GM23338 (cell line): Measurements from ENCODE around the gene OPRL1. TPM values are rescaled to one million over a fixed set of nuclear protein-coding genes. Genes with fewer than 3 reads are reported as not detected.

ENCODE experiments used
- ATAC-seq: fragments of 200-7000 bp; cut with Tn5 transposase; 3 replicates; pipeline ENCODE4 v1.9.1; 2020
- DNase-seq: peaks from one replicate; pipeline ENCODE4 v3.0.0-alpha.2; 2015; ENCODE audit warnings: low spot score
- H2AFZ ChIP-seq: fragments of 200-600 bp; sonication (generic); 2 replicates; pipeline ENCODE4 v1.8.0; 2016; ENCODE audit warnings: antibody characterized with exemption, mild to moderate bottlenecking, moderate library complexity
- H3F3A ChIP-seq: fragments of 200-600 bp; sonication (generic); replicated peaks from 2 replicates; pipeline ENCODE4 v1.8.0; 2017; ENCODE audit warnings: antibody characterized with exemption, mixed run types, low read depth
- H3K27ac ChIP-seq: fragments of 200-600 bp; sonication (generic); 2 replicates; pipeline ENCODE4 v1.6.1; 2016; ENCODE audit warnings: low read depth
- H3K27me3 ChIP-seq: fragments of 200-600 bp; sonication (generic); 2 replicates; pipeline ENCODE4 v1.8.0; 2016; ENCODE audit warnings: mild to moderate bottlenecking, mixed run types, moderate library complexity; ENCODE audit not compliant: insufficient read depth
- H3K36me3 ChIP-seq: fragments of 200-600 bp; sonication (generic); 2 replicates; pipeline ENCODE4 v1.8.0; 2016; ENCODE audit warnings: mild to moderate bottlenecking; ENCODE audit not compliant: insufficient read depth
- H3K4me1 ChIP-seq: fragments of 200-600 bp; sonication (generic); 2 replicates; pipeline ENCODE4 v1.8.0; 2016; ENCODE audit warnings: mild to moderate bottlenecking, moderate library complexity; ENCODE audit not compliant: insufficient read depth
- H3K4me2 ChIP-seq: fragments of 200-600 bp; sonication (generic); 2 replicates; pipeline ENCODE4 v1.7.1; 2017; ENCODE audit warnings: mixed run types
- H3K4me3 ChIP-seq: fragments of 200-600 bp; sonication (generic); 2 replicates; pipeline ENCODE4 v1.6.1; 2016; ENCODE audit warnings: mixed run types
- H3K79me2 ChIP-seq: fragments of 200-600 bp; sonication (generic); replicated peaks from 2 replicates; pipeline ENCODE4 v1.8.0; 2017; ENCODE audit warnings: mild to moderate bottlenecking; ENCODE audit not compliant: insufficient read depth
- H3K9me2 ChIP-seq: fragments of 200-600 bp; sonication (generic); 2 replicates; pipeline ENCODE4 v1.8.0; 2017; ENCODE audit not compliant: insufficient read depth
- H4K20me1 ChIP-seq: fragments of 200-600 bp; sonication (generic); replicated peaks from 2 replicates; pipeline ENCODE4 v1.8.0; 2017; ENCODE audit warnings: mild to moderate bottlenecking; ENCODE audit not compliant: insufficient read depth
- H3K27ac Mint-ChIP-seq: 2 replicates; pipeline ENCODE4 v1.8.0; 2020; ENCODE audit warnings: inconsistent platforms, mild to moderate bottlenecking, moderate library complexity, mixed read lengths
- H3K27me3 Mint-ChIP-seq: 3 replicates; pipeline ENCODE4 v1.8.0; 2022; ENCODE audit warnings: low read depth, mild to moderate bottlenecking, moderate library complexity, mixed read lengths, inconsistent platforms; ENCODE audit not compliant: insufficient read depth, poor library complexity
- H3K36me3 Mint-ChIP-seq: 3 replicates; pipeline ENCODE4 v1.8.0; 2021; ENCODE audit warnings: low read depth, mild to moderate bottlenecking, inconsistent platforms, moderate library complexity, mixed read lengths
- H3K4me1 Mint-ChIP-seq: 3 replicates; pipeline ENCODE4 v1.8.0; 2020; ENCODE audit warnings: mild to moderate bottlenecking, inconsistent platforms, mixed read lengths
- H3K4me3 Mint-ChIP-seq: 3 replicates; pipeline ENCODE4 v1.8.0; 2021; ENCODE audit warnings: moderate library complexity, mild to moderate bottlenecking, inconsistent platforms, mixed read lengths
- H3K9me3 Mint-ChIP-seq: 3 replicates; pipeline ENCODE4 v1.8.0; 2020; ENCODE audit warnings: moderate library complexity, mild to moderate bottlenecking, inconsistent platforms, mixed read lengths
- CREB1 ChIP-seq: fragments of 250-450 bp; sonication (Bioruptor Pico); IDR thresholded peaks from 2 replicates; pipeline ENCODE4 v1.5.0; 2020; ENCODE audit warnings: low read depth, mild to moderate bottlenecking, moderate library complexity
- JUNB ChIP-seq: IDR thresholded peaks from one replicate; pipeline ENCODE4 v1.6.1; 2016; ENCODE audit warnings: antibody characterized with exemption; ENCODE audit not compliant: unreplicated experiment
- POLR2AphosphoS5 ChIP-seq: IDR thresholded peaks from 2 replicates; pipeline ENCODE4 v1.6.1; 2016; ENCODE audit warnings: antibody characterized with exemption, low read depth
- ZNF114 ChIP-seq: fragments of 250-450 bp; sonication (Bioruptor Pico); IDR thresholded peaks from 2 replicates; pipeline ENCODE4 v1.5.0; 2020; ENCODE audit warnings: mild to moderate bottlenecking, moderate library complexity
- polyA plus RNA-seq: library from polyadenylated mRNA; unstranded; fragments of >200 nt; fragmentation: Nextera tagmentation; extraction: Ambion mirVana; gene quantifications from 2 replicates; pipeline ENCODE4 v1.2.1, GENCODE V29; 2016
- total RNA-seq: library from RNA; depleted of rRNA; stranded (reverse); fragments of >200 nt; shearing (Covaris generic); gene quantifications from 2 replicates; pipeline ENCODE4 v1.2.3, GENCODE V29; 2014
- TF ChIP-seq, protein P1 (sequence below): fragments of 250-450 bp; sonication (Bioruptor Pico); IDR thresholded peaks from 2 replicates; pipeline ENCODE4 v1.5.0; 2020; ENCODE audit warnings: mild to moderate bottlenecking, moderate library complexity
- TF ChIP-seq, protein P2 (sequence below), 2 experiments: fragments of 200-600 bp in 1 of 2; sonication (generic) in 1 of 2; conservative IDR thresholded peaks; 2 replicates each; pipeline versions ENCODE4 v1.5.1 to v1.6.1; 2016 to 2017; ENCODE audit warnings: antibody characterized with exemption in 2 of 2, low read depth in 2 of 2, mild to moderate bottlenecking in 2 of 2, moderate library complexity in 1 of 2

Gene OPRL1
- total and polyA plus RNA-seq, 2 experiments from 2014 or later: 0.27 to 1.1 TPM

GRCh38 chr20:64056639-64056888 lies 23.3 kb upstream of the OPRL1 start:
- Histone ChIP-seq H3F3A (no peaks in the 10 kb centered on the region), H3K36me3 (no peaks in the 10 kb centered on the region), H3K4me3 (no peak overlapping the region), H4K20me1 (no peaks in the 10 kb centered on the region), H3K79me2 (no peaks in the 10 kb centered on the region), H3K27me3 (no peaks in the 10 kb centered on the region), H3K4me1 (peaks cover 6% of the 10 kb centered on the region; the same call in 1 of the 2 replicates), H3K9me2 (no peaks in the 10 kb centered on the region), H3K27ac (no peak overlapping the region), H2AFZ (peak overlapping the region; percentile 90; the same call in 1 of the 2 replicates), H3K4me2 (no peak overlapping the region)
- Mint-ChIP-seq H3K27ac (no peak overlapping the region), H3K4me3 (no peak overlapping the region), H3K27me3 (peaks cover 23% of the 10 kb centered on the region), H3K9me3 (no peaks in the 10 kb centered on the region), H3K36me3 (no peaks in the 10 kb centered on the region), H3K4me1 (peaks cover 32% of the 10 kb centered on the region)
- TF ChIP-seq CREB1 (CRISPR knock-in tag) (no peak), POLR2AphosphoS5 (no peak), ZNF114 (CRISPR knock-in tag) (no peak), JUNB (no peak)
- TF ChIP-seq, protein P1, sequence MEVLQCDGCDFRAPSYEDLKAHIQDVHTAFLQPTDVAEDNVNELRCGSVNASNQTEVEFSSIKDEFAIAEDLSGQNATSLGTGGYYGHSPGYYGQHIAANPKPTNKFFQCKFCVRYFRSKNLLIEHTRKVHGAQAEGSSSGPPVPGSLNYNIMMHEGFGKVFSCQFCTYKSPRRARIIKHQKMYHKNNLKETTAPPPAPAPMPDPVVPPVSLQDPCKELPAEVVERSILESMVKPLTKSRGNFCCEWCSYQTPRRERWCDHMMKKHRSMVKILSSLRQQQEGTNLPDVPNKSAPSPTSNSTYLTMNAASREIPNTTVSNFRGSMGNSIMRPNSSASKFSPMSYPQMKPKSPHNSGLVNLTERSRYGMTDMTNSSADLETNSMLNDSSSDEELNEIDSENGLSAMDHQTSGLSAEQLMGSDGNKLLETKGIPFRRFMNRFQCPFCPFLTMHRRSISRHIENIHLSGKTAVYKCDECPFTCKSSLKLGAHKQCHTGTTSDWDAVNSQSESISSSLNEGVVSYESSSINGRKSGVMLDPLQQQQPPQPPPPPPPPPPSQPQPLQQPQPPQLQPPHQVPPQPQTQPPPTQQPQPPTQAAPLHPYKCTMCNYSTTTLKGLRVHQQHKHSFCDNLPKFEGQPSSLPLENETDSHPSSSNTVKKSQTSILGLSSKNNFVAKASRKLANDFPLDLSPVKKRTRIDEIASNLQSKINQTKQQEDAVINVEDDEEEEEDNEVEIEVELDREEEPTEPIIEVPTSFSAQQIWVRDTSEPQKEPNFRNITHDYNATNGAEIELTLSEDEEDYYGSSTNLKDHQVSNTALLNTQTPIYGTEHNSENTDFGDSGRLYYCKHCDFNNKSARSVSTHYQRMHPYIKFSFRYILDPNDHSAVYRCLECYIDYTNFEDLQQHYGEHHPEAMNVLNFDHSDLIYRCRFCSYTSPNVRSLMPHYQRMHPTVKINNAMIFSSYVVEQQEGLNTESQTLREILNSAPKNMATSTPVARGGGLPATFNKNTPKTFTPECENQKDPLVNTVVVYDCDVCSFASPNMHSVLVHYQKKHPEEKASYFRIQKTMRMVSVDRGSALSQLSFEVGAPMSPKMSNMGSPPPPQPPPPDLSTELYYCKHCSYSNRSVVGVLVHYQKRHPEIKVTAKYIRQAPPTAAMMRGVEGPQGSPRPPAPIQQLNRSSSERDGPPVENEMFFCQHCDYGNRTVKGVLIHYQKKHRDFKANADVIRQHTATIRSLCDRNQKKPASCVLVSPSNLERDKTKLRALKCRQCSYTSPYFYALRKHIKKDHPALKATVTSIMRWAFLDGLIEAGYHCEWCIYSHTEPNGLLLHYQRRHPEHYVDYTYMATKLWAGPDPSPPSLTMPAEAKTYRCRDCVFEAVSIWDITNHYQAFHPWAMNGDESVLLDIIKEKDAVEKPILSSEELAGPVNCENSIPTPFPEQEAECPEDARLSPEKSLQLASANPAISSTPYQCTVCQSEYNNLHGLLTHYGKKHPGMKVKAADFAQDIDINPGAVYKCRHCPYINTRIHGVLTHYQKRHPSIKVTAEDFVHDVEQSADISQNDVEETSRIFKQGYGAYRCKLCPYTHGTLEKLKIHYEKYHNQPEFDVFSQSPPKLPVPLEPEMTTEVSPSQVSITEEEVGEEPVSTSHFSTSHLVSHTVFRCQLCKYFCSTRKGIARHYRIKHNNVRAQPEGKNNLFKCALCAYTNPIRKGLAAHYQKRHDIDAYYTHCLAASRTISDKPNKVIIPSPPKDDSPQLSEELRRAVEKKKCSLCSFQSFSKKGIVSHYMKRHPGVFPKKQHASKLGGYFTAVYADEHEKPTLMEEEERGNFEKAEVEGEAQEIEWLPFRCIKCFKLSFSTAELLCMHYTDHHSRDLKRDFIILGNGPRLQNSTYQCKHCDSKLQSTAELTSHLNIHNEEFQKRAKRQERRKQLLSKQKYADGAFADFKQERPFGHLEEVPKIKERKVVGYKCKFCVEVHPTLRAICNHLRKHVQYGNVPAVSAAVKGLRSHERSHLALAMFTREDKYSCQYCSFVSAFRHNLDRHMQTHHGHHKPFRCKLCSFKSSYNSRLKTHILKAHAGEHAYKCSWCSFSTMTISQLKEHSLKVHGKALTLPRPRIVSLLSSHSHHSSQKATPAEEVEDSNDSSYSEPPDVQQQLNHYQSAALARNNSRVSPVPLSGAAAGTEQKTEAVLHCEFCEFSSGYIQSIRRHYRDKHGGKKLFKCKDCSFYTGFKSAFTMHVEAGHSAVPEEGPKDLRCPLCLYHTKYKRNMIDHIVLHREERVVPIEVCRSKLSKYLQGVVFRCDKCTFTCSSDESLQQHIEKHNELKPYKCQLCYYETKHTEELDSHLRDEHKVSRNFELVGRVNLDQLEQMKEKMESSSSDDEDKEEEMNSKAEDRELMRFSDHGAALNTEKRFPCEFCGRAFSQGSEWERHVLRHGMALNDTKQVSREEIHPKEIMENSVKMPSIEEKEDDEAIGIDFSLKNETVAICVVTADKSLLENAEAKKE (CRISPR knock-in tag): no peak
- TF ChIP-seq, protein P2, sequence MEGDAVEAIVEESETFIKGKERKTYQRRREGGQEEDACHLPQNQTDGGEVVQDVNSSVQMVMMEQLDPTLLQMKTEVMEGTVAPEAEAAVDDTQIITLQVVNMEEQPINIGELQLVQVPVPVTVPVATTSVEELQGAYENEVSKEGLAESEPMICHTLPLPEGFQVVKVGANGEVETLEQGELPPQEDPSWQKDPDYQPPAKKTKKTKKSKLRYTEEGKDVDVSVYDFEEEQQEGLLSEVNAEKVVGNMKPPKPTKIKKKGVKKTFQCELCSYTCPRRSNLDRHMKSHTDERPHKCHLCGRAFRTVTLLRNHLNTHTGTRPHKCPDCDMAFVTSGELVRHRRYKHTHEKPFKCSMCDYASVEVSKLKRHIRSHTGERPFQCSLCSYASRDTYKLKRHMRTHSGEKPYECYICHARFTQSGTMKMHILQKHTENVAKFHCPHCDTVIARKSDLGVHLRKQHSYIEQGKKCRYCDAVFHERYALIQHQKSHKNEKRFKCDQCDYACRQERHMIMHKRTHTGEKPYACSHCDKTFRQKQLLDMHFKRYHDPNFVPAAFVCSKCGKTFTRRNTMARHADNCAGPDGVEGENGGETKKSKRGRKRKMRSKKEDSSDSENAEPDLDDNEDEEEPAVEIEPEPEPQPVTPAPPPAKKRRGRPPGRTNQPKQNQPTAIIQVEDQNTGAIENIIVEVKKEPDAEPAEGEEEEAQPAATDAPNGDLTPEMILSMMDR (conservative IDR thresholded peaks at IDR 0.05; ENCODE audit: low read depth in 2 of 2): no peak
- ATAC-seq: no peak
- DNase-seq: no peak
